Neutrophil (primary cell): ENCODE data around the gene HOXD4.
A peak's percentile ranks its signal among the peaks of the same experiment; 100 is the strongest.

Experiments used
- H3K27ac ChIP-seq: fragments of 200-600 bp; sonication (generic); 2 replicates; pipeline ENCODE4 v1.5.1; 2016; ENCODE audit warnings: mild to moderate bottlenecking, moderate library complexity
- H3K27me3 ChIP-seq: fragments of 200-600 bp; sonication (generic); 2 replicates; pipeline ENCODE4 v1.6.0; 2016; ENCODE audit warnings: mild to moderate bottlenecking
- H3K36me3 ChIP-seq: fragments of 200-600 bp; sonication (generic); 2 replicates; pipeline ENCODE4 v1.5.1; 2017
- H3K4me1 ChIP-seq, 2 experiments: fragments of 200-600 bp in 1 of 2; sonication (generic) in 1 of 2; 1 replicate in 1 of 2; 2 replicates in 1 of 2; pipeline versions ENCODE4 v1.5.1 to v1.6.1; 2013 to 2016; ENCODE audit warnings: low read depth in 1 of 2, low read length in 1 of 2, mild to moderate bottlenecking in 1 of 2, moderate library complexity in 1 of 2; ENCODE audit not compliant: control insufficient read depth in 1 of 2, insufficient read depth in 1 of 2
- H3K4me3 ChIP-seq, 2 experiments: fragments of 200-600 bp in 1 of 2; sonication (generic) in 1 of 2; 1 replicate in 1 of 2; 2 replicates in 1 of 2; pipeline ENCODE4 v1.5.1; 2013 to 2016; ENCODE audit warnings: low read depth in 1 of 2, low read length in 1 of 2, mild to moderate bottlenecking in 1 of 2, moderate library complexity in 1 of 2
- H3K9me3 ChIP-seq: fragments of 200-600 bp; sonication (generic); 2 replicates; pipeline ENCODE4 v1.5.1; 2016
- TF ChIP-seq, protein P1 (sequence below): fragments of 200-600 bp; sonication (generic); IDR thresholded peaks from 2 replicates; pipeline ENCODE4 v1.5.1; 2016; ENCODE audit warnings: antibody characterized with exemption

HOXD4 gene

DNA sequence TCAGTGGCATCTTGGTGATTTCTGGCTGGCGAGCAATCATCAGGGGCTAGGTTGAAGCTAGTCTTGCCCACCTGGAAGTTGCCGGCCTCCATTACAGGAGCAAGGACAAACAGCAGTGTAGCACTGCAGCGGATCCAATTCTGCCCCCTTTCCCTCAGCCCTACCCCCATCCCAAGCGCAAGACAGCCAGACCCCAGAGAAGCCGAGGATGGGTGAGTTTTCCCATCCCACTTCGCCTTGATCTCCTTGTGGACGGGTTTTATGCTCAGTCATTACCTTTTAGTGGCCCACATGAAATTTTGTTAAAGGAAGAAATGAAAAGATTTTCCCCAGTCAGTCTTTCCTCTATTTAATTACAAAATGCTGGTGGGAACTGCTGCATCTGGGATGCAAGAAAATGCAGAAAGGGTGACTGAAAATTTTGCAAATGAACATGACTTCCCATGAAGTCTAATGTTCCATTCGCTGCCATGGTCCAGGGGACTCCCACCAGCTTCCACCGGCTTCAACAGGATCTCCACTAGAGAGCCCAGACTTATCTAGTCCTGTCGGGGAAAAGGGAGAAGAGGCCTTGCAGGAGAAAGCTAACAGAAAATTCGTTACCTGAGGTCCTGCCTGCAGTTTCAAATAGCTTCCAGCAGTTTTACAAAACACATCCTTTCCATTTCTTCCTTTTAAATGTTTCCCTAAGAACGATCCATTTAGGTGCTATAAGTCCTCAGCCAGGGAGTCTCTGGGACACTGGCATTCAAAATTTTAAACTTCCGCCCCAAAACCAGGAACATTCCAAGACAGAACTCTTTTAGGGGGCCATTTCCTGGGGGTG, 30.8 kb upstream of the HOXD4 start:
- Histone ChIP-seq H3K27ac (no peak overlapping the region), H3K36me3 (no peaks in the 10 kb centered on the region), H3K9me3 (no peaks in the 10 kb centered on the region), H3K27me3 (peaks cover 100% of the 10 kb centered on the region), H3K4me1 (peaks cover 3 to 18% of the 10 kb centered on the region in 2 experiments), H3K4me3 (no peak overlapping the region)
- TF ChIP-seq, protein P1, sequence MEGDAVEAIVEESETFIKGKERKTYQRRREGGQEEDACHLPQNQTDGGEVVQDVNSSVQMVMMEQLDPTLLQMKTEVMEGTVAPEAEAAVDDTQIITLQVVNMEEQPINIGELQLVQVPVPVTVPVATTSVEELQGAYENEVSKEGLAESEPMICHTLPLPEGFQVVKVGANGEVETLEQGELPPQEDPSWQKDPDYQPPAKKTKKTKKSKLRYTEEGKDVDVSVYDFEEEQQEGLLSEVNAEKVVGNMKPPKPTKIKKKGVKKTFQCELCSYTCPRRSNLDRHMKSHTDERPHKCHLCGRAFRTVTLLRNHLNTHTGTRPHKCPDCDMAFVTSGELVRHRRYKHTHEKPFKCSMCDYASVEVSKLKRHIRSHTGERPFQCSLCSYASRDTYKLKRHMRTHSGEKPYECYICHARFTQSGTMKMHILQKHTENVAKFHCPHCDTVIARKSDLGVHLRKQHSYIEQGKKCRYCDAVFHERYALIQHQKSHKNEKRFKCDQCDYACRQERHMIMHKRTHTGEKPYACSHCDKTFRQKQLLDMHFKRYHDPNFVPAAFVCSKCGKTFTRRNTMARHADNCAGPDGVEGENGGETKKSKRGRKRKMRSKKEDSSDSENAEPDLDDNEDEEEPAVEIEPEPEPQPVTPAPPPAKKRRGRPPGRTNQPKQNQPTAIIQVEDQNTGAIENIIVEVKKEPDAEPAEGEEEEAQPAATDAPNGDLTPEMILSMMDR: no peak

DNA sequence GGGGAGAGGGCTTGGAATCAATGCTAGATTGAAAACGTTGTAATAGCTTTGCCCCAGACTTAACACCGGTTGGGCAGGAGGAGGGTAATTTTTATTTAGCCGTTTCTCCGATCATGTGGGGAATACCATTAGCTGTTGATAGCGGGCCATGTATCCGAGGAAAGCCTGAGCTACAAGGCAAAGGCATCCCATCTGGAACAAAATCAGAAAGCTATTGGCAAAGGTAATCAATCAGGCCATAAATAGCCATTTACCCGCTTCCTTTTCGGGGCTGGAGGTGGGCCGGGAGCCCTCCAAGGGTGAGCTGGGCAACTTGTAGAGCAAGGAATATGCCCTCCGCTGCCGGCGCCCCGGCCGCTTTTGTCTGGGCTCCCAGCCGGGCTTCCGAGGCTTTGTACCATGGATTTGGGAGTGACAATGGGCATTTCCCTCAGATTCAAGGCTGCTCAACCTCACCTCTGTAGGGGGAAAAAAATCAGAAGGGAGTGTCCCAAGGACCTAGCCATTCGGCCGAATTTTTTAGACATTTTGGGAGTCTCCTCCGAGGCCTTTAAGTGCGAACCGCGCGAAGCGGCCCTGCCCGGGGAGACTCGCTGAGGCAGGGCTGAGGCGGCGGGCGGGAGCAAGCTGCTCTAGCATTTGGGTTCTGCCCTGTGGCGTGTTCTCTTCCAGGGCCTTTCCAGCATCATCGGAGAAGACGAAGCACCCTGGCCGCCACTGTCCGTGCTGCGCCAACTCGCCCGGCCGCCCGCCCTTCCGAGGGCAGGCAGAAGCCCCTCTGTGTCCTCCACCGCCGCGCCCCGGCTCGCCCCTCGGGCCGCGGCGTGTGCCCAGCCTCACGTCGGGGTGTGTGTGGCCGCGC, 29.9 kb upstream of the HOXD4 start:
- Histone ChIP-seq H3K4me3 (no peak overlapping the region), H3K27me3 (peaks cover 100% of the 10 kb centered on the region), H3K36me3 (no peaks in the 10 kb centered on the region), H3K9me3 (no peaks in the 10 kb centered on the region), H3K27ac (no peak overlapping the region), H3K4me1 (peaks cover 3 to 18% of the 10 kb centered on the region in 2 experiments)
- TF ChIP-seq, protein P1: no peak

DNA sequence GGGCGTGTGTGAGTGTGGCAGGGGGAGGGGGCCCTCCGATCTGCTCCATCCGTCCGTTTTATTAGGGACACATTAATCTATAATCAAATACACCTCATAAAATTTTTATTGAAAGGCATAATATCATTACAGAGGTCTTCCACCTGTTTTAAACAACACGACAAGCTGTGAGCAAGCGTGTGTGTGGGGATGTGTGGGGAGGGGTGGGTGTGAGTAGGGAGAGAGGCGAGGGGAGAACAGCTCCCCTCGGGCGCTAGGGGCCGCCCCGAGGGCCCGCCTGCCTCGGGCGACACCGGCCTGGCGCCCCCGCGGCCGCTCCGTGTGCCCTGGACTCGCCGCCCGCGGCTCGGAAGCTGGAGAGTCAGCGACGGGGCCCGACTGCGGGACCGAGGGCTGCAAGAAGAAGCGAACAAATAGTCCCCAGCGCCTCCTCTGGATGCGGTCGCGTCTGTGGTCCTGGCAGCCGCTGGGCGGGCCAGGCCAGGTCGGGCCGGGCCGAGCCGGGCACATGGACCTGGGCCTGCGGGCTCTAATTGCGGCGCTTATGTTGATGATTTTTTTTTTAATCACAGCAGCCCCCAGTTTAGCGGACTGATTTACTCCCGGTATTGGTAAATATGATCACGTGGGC, 29.2 kb upstream of the HOXD4 start:
- peaks cover 100% of the 10 kb centered on the region for H3K27me3 ChIP-seq
- H3K4me3 ChIP-seq: peak overlapping the region; percentile 27 to 34
- peaks cover 3 to 18% of the 10 kb centered on the region in 2 experiments for H3K4me1 ChIP-seq
- H3K9me3 ChIP-seq: no peaks in the 10 kb centered on the region
- TF ChIP-seq, protein P1: no peak
- no peak overlapping the region for H3K27ac ChIP-seq
- no peaks in the 10 kb centered on the region for H3K36me3 ChIP-seq

DNA sequence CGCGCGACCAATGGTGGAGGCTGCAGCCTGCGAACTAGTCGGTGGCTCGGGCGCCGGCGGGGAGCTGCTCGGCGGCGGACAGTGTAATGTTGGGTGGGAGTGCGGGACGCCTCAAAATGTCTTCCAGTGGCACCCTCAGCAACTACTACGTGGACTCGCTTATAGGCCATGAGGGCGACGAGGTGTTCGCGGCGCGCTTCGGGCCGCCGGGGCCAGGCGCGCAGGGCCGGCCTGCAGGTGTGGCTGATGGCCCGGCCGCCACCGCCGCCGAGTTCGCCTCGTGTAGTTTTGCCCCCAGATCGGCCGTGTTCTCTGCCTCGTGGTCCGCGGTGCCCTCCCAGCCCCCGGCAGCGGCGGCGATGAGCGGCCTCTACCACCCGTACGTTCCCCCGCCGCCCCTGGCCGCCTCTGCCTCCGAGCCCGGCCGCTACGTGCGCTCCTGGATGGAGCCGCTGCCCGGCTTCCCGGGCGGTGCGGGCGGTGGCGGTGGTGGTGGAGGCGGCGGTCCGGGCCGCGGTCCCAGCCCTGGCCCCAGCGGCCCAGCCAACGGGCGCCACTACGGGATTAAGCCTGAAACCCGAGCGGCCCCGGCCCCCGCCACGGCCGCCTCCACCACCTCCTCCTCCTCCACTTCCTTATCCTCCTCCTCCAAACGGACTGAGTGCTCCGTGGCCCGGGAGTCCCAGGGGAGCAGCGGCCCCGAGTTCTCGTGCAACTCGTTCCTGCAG, 28.5 kb upstream of the HOXD4 start, which contains the start of gene HOXD9:
Gene HOXD9, plus strand, starts transcription at position 37 of the 728 bp plus-strand sequence. Its CDS starts 50 bp downstream, at position 87.
- Histone ChIP-seq H3K36me3 (no peaks in the 10 kb centered on the region), H3K4me3 (peak within 1 kb of the TSS; percentile 27 to 34), H3K27me3 (peaks cover 100% of the 10 kb centered on the region), H3K4me1 (peaks cover 3 to 18% of the 10 kb centered on the region in 2 experiments), H3K9me3 (no peaks in the 10 kb centered on the region), H3K27ac (no peak within 1 kb of the TSS)
- TF ChIP-seq, protein P1: no peak
